ENCODE data around the gene BRAF.
"Not testable (repeated sequence)": the region's sequence is repeated elsewhere in the genome, so short reads cannot be mapped to it uniquely, and the experiment has no call there.

Gene BRAF

GRCh38 chr7:140774371-140774770 is 150.4 kb downstream of the BRAF start:
- TF ChIP-seq, protein P1, sequence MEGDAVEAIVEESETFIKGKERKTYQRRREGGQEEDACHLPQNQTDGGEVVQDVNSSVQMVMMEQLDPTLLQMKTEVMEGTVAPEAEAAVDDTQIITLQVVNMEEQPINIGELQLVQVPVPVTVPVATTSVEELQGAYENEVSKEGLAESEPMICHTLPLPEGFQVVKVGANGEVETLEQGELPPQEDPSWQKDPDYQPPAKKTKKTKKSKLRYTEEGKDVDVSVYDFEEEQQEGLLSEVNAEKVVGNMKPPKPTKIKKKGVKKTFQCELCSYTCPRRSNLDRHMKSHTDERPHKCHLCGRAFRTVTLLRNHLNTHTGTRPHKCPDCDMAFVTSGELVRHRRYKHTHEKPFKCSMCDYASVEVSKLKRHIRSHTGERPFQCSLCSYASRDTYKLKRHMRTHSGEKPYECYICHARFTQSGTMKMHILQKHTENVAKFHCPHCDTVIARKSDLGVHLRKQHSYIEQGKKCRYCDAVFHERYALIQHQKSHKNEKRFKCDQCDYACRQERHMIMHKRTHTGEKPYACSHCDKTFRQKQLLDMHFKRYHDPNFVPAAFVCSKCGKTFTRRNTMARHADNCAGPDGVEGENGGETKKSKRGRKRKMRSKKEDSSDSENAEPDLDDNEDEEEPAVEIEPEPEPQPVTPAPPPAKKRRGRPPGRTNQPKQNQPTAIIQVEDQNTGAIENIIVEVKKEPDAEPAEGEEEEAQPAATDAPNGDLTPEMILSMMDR (IDR thresholded peaks at IDR 0.05; ENCODE audit: low read depth, low read length, missing control alignments) = no peak
- no peak overlapping the region for H3K4me3 ChIP-seq (ENCODE audit: low read depth, low read length)
- no peak for DNase-seq (ENCODE audit: low read depth)
- in situ Hi-C loops (cut with HindIII; ENCODE audit: low sequenced_read_pairs) = no loop called here

DNA sequence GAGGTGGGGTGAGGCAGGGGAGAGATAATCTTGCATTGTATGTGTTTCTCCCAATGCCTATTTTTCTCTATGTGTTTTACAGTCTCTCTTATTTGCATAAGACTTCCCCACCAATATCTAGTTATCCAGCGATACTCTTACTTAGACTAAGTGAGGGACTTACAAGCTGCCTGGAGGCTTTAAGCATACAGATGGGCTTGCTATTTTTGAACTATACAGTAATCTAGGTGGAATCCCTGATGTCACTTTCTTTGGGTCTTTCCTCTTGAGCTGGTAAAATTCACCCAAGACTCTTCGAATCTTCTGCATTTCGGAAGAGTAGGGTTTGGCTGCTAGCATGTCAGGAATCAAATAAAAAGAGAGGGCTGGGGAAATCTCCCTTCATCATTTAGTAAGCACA is 151.6 kb downstream of the BRAF start:
- no peak for DNase-seq (ENCODE audit: low read depth)
- no peak overlapping the region for H3K4me3 ChIP-seq (ENCODE audit: low read depth, low read length)
- TF ChIP-seq, protein P1 (IDR thresholded peaks at IDR 0.05; ENCODE audit: low read depth, low read length, missing control alignments) = no peak
- in situ Hi-C loops (cut with HindIII; ENCODE audit: low sequenced_read_pairs) = no loop called here

DNA sequence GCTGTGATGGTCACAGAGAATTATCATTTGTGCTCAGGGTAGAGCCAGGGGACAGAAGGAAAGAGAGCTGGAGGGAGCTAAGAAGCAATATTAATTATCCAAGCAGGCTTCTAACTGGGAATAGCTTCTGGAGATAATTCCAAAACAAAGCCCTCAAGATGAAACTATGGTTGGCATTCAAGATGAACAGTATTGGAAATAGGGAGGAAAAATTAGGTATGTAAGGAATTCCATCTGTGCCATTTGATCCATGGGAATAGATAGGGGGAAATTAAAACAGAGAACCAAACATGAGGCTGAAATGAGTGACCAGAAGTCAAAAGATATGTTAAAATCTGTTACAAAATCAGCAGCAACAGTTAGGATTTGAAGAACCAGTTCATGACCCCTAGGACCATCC is 152.9 kb downstream of the BRAF start:
- DNase-seq (ENCODE audit: low read depth) = no peak

GRCh38 chr7:140769852-140770251 is 154.9 kb downstream of the BRAF start:
- no peak overlapping the region for H3K4me3 ChIP-seq (ENCODE audit: low read depth, low read length)
- no peak for DNase-seq (ENCODE audit: low read depth)
- TF ChIP-seq, protein P1 (IDR thresholded peaks at IDR 0.05; ENCODE audit: low read depth, low read length, missing control alignments) = no peak
- in situ Hi-C loops (cut with HindIII; ENCODE audit: low sequenced_read_pairs) = no loop called here

More for the DNA sequence above, 152.9 kb downstream of the BRAF start:
- TF ChIP-seq, protein P1 (IDR thresholded peaks at IDR 0.05; ENCODE audit: low read depth, low read length, missing control alignments) = no peak
- in situ Hi-C loops (cut with HindIII; ENCODE audit: low sequenced_read_pairs) = no loop called here
- H3K4me3 ChIP-seq (ENCODE audit: low read depth, low read length) = no peak overlapping the region

DNA sequence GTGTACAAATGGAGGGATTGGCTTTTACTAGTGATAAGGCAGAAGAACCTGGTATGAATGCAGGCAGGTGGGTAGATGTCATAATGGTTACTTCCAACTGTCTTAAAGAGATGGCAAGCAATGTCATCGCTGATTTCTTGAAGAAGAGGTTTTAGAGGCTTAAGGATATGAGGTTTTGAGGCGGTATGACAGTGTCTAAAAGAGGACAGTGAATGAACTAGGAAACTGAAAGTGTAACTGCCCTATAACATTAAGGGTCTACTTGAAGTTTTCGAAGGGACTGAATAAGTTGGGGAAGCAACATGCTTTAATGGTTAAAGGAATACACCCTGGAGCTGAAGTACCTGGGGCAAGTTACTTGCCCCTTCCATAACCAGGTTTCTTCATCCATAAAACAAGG is 157.3 kb downstream of the BRAF start:
- DNase-seq (ENCODE audit: low read depth) = no peak
- TF ChIP-seq, protein P1 (IDR thresholded peaks at IDR 0.05; ENCODE audit: low read depth, low read length, missing control alignments) = no peak
- in situ Hi-C loops (cut with HindIII; ENCODE audit: low sequenced_read_pairs) = no loop called here
- no peak overlapping the region for H3K4me3 ChIP-seq (ENCODE audit: low read depth, low read length)

- H3K4me3 ChIP-seq (ENCODE audit: low read depth, low read length); DNase-seq (ENCODE audit: low read depth); in situ Hi-C loops (cut with HindIII; ENCODE audit: low sequenced_read_pairs): not testable (repeated sequence)
These were observed 159.3 kb downstream of the BRAF start for GRCh38 chr7:140765441-140765840.

DNA sequence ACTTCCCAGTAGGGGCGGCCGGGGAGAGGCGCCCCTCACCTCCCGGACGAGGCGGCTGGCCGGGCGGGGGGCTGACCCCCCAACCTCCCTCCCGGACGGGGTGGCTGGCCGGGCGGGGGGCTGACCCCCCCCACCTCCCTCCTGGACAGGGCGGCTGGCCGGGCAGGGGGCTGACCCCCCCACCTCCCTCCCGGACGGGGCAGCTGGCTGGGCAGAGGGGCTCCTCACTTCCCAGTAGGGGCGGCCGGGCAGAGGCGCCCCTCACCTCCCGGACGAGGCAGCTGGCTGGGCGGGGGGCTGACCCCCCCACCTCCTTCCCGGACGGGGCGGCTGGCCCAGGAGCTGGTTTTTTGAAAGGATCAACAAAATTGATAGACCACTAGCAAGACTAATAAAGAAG is 161.6 kb downstream of the BRAF start:
- in situ Hi-C loops (cut with HindIII; ENCODE audit: low sequenced_read_pairs); DNase-seq (ENCODE audit: low read depth); H3K4me3 ChIP-seq (ENCODE audit: low read depth, low read length): not testable (repeated sequence)

DNA sequence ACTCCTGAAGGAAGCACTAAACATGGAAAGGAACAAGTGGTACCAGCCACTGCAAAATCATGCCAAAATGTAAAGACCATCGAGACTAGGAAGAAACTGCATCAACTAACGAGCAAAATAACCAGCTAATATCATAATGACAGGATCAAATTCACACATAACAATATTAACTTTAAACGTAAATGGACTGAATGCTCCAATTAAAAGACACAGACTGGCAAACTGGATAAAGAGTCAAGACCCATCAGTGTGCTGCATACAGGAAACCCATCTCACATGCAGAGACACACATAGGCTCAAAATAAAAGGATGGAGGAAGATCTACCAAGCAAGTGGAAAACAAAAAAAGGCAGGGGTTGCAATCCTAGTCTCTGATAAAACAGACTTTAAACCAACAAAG is 163.4 kb downstream of the BRAF start:
- in situ Hi-C loops (cut with HindIII; ENCODE audit: low sequenced_read_pairs); H3K4me3 ChIP-seq (ENCODE audit: low read depth, low read length); DNase-seq (ENCODE audit: low read depth): not testable (repeated sequence)
